T-cell (primary cell): ENCODE results near the gene SLC39A9. TPM values are rescaled to one million over a fixed set of nuclear protein-coding genes. Genes with fewer than 3 reads are reported as not detected.

Experiments
- ATAC-seq, 4 experiments: fragments of 200-7000 bp in 3 of 4; fragments of 150-1000 bp in 1 of 4; cut with Tn5 transposase; replicated peaks in 1 of 4; 1 replicate in 3 of 4; 2 replicates in 1 of 4; pipeline ENCODE4 v1.10.0; 2021; ENCODE audit warnings: moderate library complexity in 3 of 4, mild to moderate bottlenecking in 2 of 4, moderate number of reproducible peaks in 1 of 4
- CTCF ChIA-PET, 2 donors: fragments of 300-600 bp; sonication (Branson Sonifier 250); formaldehyde crosslinking; loops; one replicate each; lab custom pipeline; 2022; ENCODE audit warnings: antibody characterized with exemption in 2 of 2; lab: Charles Lee
- POLR2A ChIA-PET, 2 donors: fragments of 300-600 bp; sonication (Branson Sonifier 250); formaldehyde crosslinking; loops; one replicate each; lab custom pipeline; 2022; ENCODE audit warnings: antibody characterized with exemption in 2 of 2; lab: Charles Lee
- DNase-seq, 35 experiments: peaks; one replicate each; pipeline versions ENCODE4 v3.0.0 to v3.0.0-alpha.2; 2013 to 2023
- H3K27ac ChIP-seq: one replicate; pipeline ENCODE4 v1.5.1; 2013; ENCODE audit warnings: low read length
- H3K27me3 ChIP-seq, 2 experiments: replicated peaks in 1 of 2; 1 replicate in 1 of 2; 2 replicates in 1 of 2; pipeline versions ENCODE4 v1.6.1 to v1.7.0; 2013; ENCODE audit warnings: low read length in 1 of 2, mixed read lengths in 1 of 2; ENCODE audit not compliant: control insufficient read depth in 2 of 2, insufficient read depth in 2 of 2; ENCODE audit errors: extremely low read depth in 1 of 2
- H3K36me3 ChIP-seq, 2 donors: 1 replicate in 1 of 2; 2 replicates in 1 of 2; pipeline versions ENCODE4 v1.6.1 to v1.7.0; 2013; ENCODE audit warnings: low read length in 1 of 2; ENCODE audit not compliant: control insufficient read depth in 2 of 2, insufficient read depth in 1 of 2; ENCODE audit errors: extremely low read depth in 1 of 2
- H3K4me1 ChIP-seq, 2 experiments: 1 replicate in 1 of 2; 2 replicates in 1 of 2; pipeline versions ENCODE4 v1.6.1 to v1.7.0; 2013; ENCODE audit warnings: low read length in 2 of 2, mixed read lengths in 1 of 2; ENCODE audit not compliant: insufficient read depth in 2 of 2, control insufficient read depth in 1 of 2; ENCODE audit errors: extremely low read depth in 1 of 2
- H3K4me3 ChIP-seq, 2 donors: 1 replicate in 1 of 2; 2 replicates in 1 of 2; pipeline versions ENCODE4 v1.5.1 to v1.7.0; 2013; ENCODE audit warnings: mild to moderate bottlenecking in 2 of 2, low read length in 1 of 2, moderate library complexity in 1 of 2; ENCODE audit not compliant: control insufficient read depth in 1 of 2; ENCODE audit errors: extremely low read depth in 1 of 2
- H3K9me3 ChIP-seq: 2 replicates; pipeline ENCODE4 v1.7.0; 2013
- H3K27ac Mint-ChIP-seq, 2 donors: one replicate each; pipeline ENCODE4 v1.8.0; 2020 to 2021; ENCODE audit warnings: mild to moderate bottlenecking in 2 of 2, mixed read lengths in 2 of 2
- H3K27me3 Mint-ChIP-seq, 2 donors: one replicate each; pipeline ENCODE4 v1.8.0; 2021 to 2022; ENCODE audit warnings: mixed read lengths in 2 of 2
- H3K36me3 Mint-ChIP-seq: one replicate; pipeline ENCODE4 v1.8.0; 2021; ENCODE audit warnings: mixed read lengths
- H3K4me1 Mint-ChIP-seq, 3 donors: one replicate each; pipeline ENCODE4 v1.8.0; 2020 to 2022; ENCODE audit warnings: mixed read lengths in 3 of 3, mild to moderate bottlenecking in 1 of 3
- H3K4me3 Mint-ChIP-seq, 3 donors: one replicate each; pipeline ENCODE4 v1.8.0; 2020 to 2022; ENCODE audit warnings: mild to moderate bottlenecking in 3 of 3, mixed read lengths in 3 of 3, moderate library complexity in 3 of 3
- H3K9me3 Mint-ChIP-seq, 3 donors: one replicate each; pipeline ENCODE4 v1.8.0; 2020 to 2022; ENCODE audit warnings: mixed read lengths in 3 of 3
- WGBS: methylation state at CpG from one replicate; pipeline ENCODE4 v1.1.5; 2013; ENCODE audit warnings: missing lambda C conversion rate; ENCODE audit not compliant: insufficient coverage; 5-methylcytosine and 5-hydroxymethylcytosine counted together
- total RNA-seq, 35 experiments: library from RNA in 6 of 35; stranded (reverse) in 6 of 35; fragments of 120-200 nt in 1 of 35; gene quantifications; one replicate each; pipeline versions ENCODE4 v1.2.1 to v1.2.4 and lab custom pipeline; 2013 to 2026

SLC39A9 gene
- total RNA-seq, 5 donors from 2014 or later (not counting 1 experiment from before 2014, with no cell fraction given) = 23.4 to 38.0 (median 33.0) TPM

DNA sequence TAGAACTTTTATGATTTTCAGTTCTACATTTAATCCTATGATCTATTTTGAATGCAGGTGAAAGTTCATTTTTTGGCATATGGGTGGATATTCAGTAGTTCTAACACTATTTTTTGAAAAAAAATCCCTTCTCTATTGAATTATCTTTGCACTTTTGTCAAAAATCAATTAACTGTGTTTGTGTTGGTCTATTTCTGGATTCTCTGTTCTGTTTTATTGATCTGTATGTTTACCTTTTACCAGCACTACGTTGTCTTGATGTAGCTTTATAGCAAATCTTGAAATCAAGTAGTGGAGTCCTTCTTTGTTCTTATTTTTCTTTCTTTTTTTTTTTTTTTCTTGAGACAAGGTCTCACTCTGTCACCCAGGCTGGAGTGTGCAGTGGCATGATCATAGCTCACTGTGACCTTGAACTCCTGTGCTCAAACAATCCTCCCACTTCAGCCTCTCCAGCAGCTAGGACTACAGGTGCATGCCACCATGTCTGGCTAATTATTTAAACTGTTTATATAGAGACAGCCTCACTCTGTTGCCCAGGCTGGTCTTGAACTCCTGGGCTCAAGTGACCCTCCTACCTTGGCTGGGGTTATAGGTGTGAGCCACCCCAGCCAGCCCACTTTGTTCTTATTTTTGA, 31.9 kb downstream of the SLC39A9 start:
- Histone ChIP-seq H3K36me3 (peaks cover 4 to 22% of the 10 kb centered on the region in 2 donors), H3K4me3 (no peak overlapping the region), H3K27me3 (no peaks in the 10 kb centered on the region), H3K4me1 (no peaks in the 10 kb centered on the region), H3K27ac (no peak overlapping the region), H3K9me3 (no peaks in the 10 kb centered on the region)
- Mint-ChIP-seq H3K4me1 (peaks cover 16 to 18% (median 16%) of the 10 kb centered on the region in 3 donors), H3K27me3 (no peaks in the 10 kb centered on the region), H3K36me3 (peaks cover 54% of the 10 kb centered on the region), H3K4me3 (no peak overlapping the region), H3K9me3 (peaks cover 0 to 3% (median 0%) of the 10 kb centered on the region in 3 donors), H3K27ac (no peak overlapping the region)
- ATAC-seq (no peak), DNase-seq (no peak)
- no CpG with 5 or more reads among the region's 1 CpG for WGBS
- ChIA-PET CTCF (interaction anchor here (0.6 kb wide), 2 partner anchors 26 to 189 kb away, joined by 3 read pairs; no protein-coding TSS in a partner anchor), POLR2A (no interaction called here)

DNA sequence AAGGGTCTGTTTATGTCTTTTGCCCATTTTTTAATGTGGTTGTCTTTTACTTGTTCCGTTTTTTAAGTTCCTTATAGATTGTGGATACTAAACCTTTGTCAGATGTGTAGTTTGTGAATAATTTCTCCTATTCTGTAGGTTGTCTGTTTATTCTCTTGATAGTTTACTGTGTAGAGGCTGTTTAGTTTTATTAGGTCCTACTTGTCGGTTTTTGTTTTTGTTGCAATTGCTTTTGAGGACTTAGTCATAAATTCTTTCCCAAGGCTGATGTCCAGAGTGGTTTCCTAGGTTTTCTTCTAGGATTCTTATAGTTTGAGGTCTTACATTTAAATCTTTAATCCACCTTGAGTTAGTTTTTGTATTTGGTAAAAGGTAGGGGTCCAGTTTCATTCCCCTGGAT, 33.9 kb downstream of the SLC39A9 start:
- WGBS = no CpG with 5 or more reads among the region's 2 CpGs
- no peaks in the 10 kb centered on the region for H3K4me1 ChIP-seq
- H3K9me3 ChIP-seq = no peaks in the 10 kb centered on the region
- peaks cover 2 to 9% of the 10 kb centered on the region in 2 donors for H3K36me3 ChIP-seq
- Mint-ChIP-seq H3K27me3 (no peaks in the 10 kb centered on the region), H3K4me1 (peaks cover 16 to 18% (median 18%) of the 10 kb centered on the region in 3 donors), H3K4me3 (no peak overlapping the region), H3K27ac (no peak overlapping the region), H3K36me3 (peaks cover 43% of the 10 kb centered on the region), H3K9me3 (peaks cover 0 to 3% (median 0%) of the 10 kb centered on the region in 3 donors)
- H3K27me3 ChIP-seq = no peaks in the 10 kb centered on the region
- DNase-seq (no peak), ATAC-seq (no peak)
- ChIA-PET POLR2A (no interaction called here), CTCF (no interaction called here)
- H3K4me3 ChIP-seq = no peak overlapping the region
- no peak overlapping the region for H3K27ac ChIP-seq

DNA sequence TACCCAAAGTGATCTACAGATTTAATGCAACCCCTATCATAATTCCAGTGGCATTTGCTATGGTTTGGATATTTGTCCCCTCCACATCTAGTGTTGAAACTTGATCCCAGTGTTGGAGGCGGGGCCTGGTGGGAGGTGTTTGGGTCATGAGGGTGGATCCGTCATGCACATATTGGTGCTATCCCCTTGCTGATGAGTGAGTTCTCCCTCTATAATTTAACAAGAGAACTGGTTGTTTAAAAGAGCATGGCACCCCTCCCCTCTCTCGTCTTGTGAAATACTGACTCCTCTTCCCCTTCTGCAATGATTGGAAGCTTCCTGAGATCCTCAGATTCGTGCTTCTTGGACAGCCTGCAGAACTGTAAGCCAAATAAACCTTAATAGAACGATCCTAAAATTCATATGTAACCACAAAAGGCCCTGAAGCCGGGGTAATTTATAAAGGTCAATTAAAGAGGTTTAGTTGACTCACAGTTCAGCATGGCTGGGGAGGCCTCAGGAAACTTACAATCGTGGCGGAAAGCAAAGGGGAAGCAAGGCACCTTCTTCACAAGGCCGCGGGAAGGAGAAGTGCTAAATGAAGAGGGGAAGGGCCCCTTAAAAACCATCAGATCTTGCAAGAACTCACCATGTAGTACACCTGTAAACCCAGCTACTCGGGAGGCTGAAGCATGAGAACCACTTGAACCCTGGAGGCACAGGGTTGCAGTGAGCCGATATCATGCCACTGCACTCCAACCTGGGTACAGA, 41.2 kb downstream of the SLC39A9 start:
- CTCF ChIA-PET = no interaction called here
- peaks cover 5 to 19% of the 10 kb centered on the region in 2 donors for H3K36me3 ChIP-seq
- no peaks in the 10 kb centered on the region for H3K9me3 Mint-ChIP-seq

DNA sequence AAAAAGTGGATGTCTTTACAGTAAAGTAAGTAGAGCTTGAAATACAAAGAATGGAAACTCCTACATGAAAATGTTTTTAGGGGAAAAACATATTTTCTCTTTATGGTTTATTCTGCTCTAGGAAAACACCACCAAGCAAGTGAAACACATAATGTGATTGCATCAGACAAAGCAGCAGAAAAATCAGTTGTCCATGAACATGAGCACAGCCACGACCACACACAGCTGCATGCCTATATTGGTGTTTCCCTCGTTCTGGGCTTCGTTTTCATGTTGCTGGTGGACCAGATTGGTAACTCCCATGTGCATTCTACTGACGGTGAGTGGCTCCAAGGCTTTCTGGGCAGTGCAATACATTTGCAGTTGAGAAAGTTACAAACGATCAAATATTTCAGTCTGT, 43.5 kb downstream of the SLC39A9 start:
- Histone ChIP-seq H3K27ac (no peak overlapping the region), H3K36me3 (peaks cover 5 to 19% of the 10 kb centered on the region in 2 donors), H3K4me1 (no peaks in the 10 kb centered on the region), H3K27me3 (no peaks in the 10 kb centered on the region), H3K9me3 (no peaks in the 10 kb centered on the region), H3K4me3 (no peak overlapping the region)
- Mint-ChIP-seq H3K27ac (no peak overlapping the region), H3K9me3 (no peaks in the 10 kb centered on the region), H3K4me3 (no peak overlapping the region), H3K4me1 (peaks cover 0 to 3% (median 2%) of the 10 kb centered on the region in 3 donors), H3K27me3 (no peaks in the 10 kb centered on the region), H3K36me3 (peaks cover 47% of the 10 kb centered on the region)
- 93% methylated on average over 5 of the region's 5 CpGs for WGBS
- DNase-seq (no peak), ATAC-seq (no peak)
- ChIA-PET POLR2A (interaction anchor here in 1 of 2 donors (0.5 kb wide), 1 partner anchor 8 kb away, joined by 3 read pairs; no protein-coding TSS in a partner anchor), CTCF (no interaction called here)

More for the DNA sequence above, 41.2 kb downstream of the SLC39A9 start:
- DNase-seq = no peak
- Mint-ChIP-seq H3K36me3 (peaks cover 40% of the 10 kb centered on the region), H3K27ac (no peak overlapping the region), H3K27me3 (no peaks in the 10 kb centered on the region), H3K4me1 (peaks cover 3 to 10% (median 4%) of the 10 kb centered on the region in 3 donors), H3K4me3 (no peak overlapping the region)
- POLR2A ChIA-PET = no interaction called here
- no peak for ATAC-seq
- Histone ChIP-seq H3K27ac (no peak overlapping the region), H3K4me1 (no peaks in the 10 kb centered on the region), H3K9me3 (no peaks in the 10 kb centered on the region), H3K4me3 (no peak overlapping the region), H3K27me3 (no peaks in the 10 kb centered on the region)
- 100% methylated on average over 2 of the region's 12 CpGs for WGBS

DNA sequence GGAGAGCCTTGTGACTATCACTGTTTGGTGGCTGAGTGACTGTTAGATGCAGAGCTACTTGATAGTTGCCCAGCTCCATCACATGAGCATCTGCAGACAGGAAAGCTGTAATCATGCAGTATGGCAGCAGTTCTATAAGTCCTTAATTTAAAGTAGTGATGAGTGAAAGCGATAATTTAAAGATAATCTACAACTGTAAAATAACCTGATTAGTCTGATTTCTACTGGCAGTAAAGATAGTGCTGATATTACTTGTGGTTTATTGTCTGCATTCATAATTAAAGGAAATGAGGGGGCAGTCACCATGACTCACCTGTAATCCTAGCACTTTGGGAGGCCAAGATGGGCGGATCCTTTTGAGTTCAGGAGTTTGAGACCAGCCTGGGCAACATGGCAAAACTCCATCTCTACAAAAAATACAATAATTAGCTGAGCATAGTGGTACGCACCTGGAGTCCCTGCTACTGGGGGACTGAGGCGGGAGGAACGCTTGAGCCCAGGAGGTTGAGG, 44.9 kb downstream of the SLC39A9 start:
- peaks cover 5 to 20% of the 10 kb centered on the region in 2 donors for H3K36me3 ChIP-seq
- Mint-ChIP-seq H3K4me3 (no peak overlapping the region), H3K36me3 (peaks cover 50% of the 10 kb centered on the region), H3K27me3 (no peaks in the 10 kb centered on the region), H3K4me1 (peaks cover 0 to 3% (median 2%) of the 10 kb centered on the region in 3 donors), H3K9me3 (no peaks in the 10 kb centered on the region), H3K27ac (no peak overlapping the region)
- no peaks in the 10 kb centered on the region for H3K27me3 ChIP-seq
- POLR2A ChIA-PET = interaction anchor here in 1 of 2 donors (0.6 kb wide), 1 partner anchor 60 kb away, joined by 3 read pairs; no protein-coding TSS in a partner anchor
- ATAC-seq (no peak), DNase-seq (no peak)
- CTCF ChIA-PET = no interaction called here
- whole genome bisulfite sequencing = no CpG with 5 or more reads among the region's 5 CpGs
- H3K4me3 ChIP-seq = no peak overlapping the region
- H3K9me3 ChIP-seq = no peaks in the 10 kb centered on the region
- H3K27ac ChIP-seq = no peak overlapping the region
- H3K4me1 ChIP-seq = no peaks in the 10 kb centered on the region

DNA sequence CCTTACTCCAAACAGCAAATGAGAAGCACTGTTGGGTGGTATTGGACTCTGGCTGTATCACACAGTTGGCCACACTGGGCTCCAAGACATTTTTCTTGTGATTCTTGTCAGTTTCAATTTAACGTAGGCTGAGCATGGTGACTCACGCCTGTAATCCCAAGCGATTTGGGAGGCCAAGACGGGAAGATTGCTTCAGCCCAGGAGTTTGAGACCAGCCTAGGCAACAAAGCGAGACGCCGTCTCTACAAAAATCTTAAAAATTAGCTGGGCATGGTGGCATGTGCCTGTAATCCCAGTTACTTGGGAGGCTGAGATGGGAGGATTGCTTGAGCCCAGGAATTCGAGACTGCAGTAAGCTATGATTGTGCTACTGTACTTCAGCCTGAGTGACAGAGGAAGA, 50.7 kb downstream of the SLC39A9 start:
- no peaks in the 10 kb centered on the region for H3K27me3 Mint-ChIP-seq
- Histone ChIP-seq H3K4me3 (no peak overlapping the region), H3K4me1 (no peaks in the 10 kb centered on the region), H3K27me3 (no peaks in the 10 kb centered on the region), H3K36me3 (peaks cover 5 to 13% of the 10 kb centered on the region in 2 donors), H3K27ac (no peak overlapping the region), H3K9me3 (no peaks in the 10 kb centered on the region)
- 99% methylated on average over 8 of the region's 8 CpGs for WGBS
- H3K9me3 Mint-ChIP-seq = no peaks in the 10 kb centered on the region
- POLR2A ChIA-PET = no interaction called here
- peaks cover 0 to 2% (median 0%) of the 10 kb centered on the region in 3 donors for H3K4me1 Mint-ChIP-seq
- H3K4me3 Mint-ChIP-seq = no peak overlapping the region
- ATAC-seq (no peak), DNase-seq (no peak)
- peaks cover 31% of the 10 kb centered on the region for H3K36me3 Mint-ChIP-seq
- no peak overlapping the region for H3K27ac Mint-ChIP-seq
- CTCF ChIA-PET = no interaction called here
